Hepatocyte (in vitro differentiated cells): Measurements from ENCODE around the gene CYP27B1.

ENCODE experiments used
- EZH2phosphoT487 ChIP-seq: fragments of 200-600 bp; sonication (generic); IDR thresholded peaks from one replicate; pipeline ENCODE4 v1.6.1; 2018; ENCODE audit warnings: antibody characterized with exemption, mild to moderate bottlenecking, low read depth, moderate library complexity; ENCODE audit not compliant: unreplicated experiment, severe bottlenecking
- TF ChIP-seq, protein P1 (sequence below): fragments of 200-600 bp; sonication (generic); IDR thresholded peaks from 2 replicates; pipeline ENCODE4 v1.5.1; 2016; ENCODE audit warnings: antibody characterized with exemption, mild to moderate bottlenecking; ENCODE audit not compliant: poor library complexity

GRCh38 chr12:57731411-57732080 lies 35.3 kb downstream of the CYP27B1 start:
- TF ChIP-seq, protein P1, sequence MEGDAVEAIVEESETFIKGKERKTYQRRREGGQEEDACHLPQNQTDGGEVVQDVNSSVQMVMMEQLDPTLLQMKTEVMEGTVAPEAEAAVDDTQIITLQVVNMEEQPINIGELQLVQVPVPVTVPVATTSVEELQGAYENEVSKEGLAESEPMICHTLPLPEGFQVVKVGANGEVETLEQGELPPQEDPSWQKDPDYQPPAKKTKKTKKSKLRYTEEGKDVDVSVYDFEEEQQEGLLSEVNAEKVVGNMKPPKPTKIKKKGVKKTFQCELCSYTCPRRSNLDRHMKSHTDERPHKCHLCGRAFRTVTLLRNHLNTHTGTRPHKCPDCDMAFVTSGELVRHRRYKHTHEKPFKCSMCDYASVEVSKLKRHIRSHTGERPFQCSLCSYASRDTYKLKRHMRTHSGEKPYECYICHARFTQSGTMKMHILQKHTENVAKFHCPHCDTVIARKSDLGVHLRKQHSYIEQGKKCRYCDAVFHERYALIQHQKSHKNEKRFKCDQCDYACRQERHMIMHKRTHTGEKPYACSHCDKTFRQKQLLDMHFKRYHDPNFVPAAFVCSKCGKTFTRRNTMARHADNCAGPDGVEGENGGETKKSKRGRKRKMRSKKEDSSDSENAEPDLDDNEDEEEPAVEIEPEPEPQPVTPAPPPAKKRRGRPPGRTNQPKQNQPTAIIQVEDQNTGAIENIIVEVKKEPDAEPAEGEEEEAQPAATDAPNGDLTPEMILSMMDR: no peak
- TF ChIP-seq EZH2phosphoT487: no peak
